RWPE2 (cell line): ENCODE results near the gene PLEKHG4.

Experiments
- ATAC-seq: fragments of 200-7000 bp; cut with Tn5 transposase; 3 replicates; pipeline ENCODE4 v1.9.1; 2021; ENCODE audit warnings: low read depth
- DNase-seq: peaks from one replicate; pipeline ENCODE4 v3.0.0-alpha.2; 2020; ENCODE audit warnings: low spot score
- H3K27ac ChIP-seq: fragments of 450-650 bp; 2 replicates; pipeline ENCODE4 v1.5.1; 2017; ENCODE audit warnings: mild to moderate bottlenecking; ENCODE audit not compliant: poor library complexity, severe bottlenecking
- H3K27me3 ChIP-seq: fragments of 250-450 bp; sonication (Bioruptor Pico); 2 replicates; pipeline ENCODE4 v1.5.1; 2021; ENCODE audit warnings: mild to moderate bottlenecking, moderate library complexity; ENCODE audit not compliant: insufficient read depth, poor library complexity, severe bottlenecking
- H3K36me3 ChIP-seq: fragments of 250-450 bp; sonication (Bioruptor Pico); 2 replicates; pipeline ENCODE4 v1.5.1; 2020; ENCODE audit warnings: low read depth, mild to moderate bottlenecking, moderate library complexity
- H3K4me1 ChIP-seq: fragments of 250-450 bp; sonication (Bioruptor Pico); 2 replicates; pipeline ENCODE4 v1.5.1; 2021; ENCODE audit warnings: mild to moderate bottlenecking, moderate library complexity; ENCODE audit not compliant: insufficient read depth, poor library complexity, severe bottlenecking
- H3K4me3 ChIP-seq: fragments of 250-450 bp; sonication (Bioruptor Pico); 2 replicates; pipeline ENCODE4 v1.5.1; 2021; ENCODE audit warnings: mild to moderate bottlenecking, moderate library complexity; ENCODE audit not compliant: severe bottlenecking
- H3K9me3 ChIP-seq: fragments of 250-450 bp; sonication (Bioruptor Pico); 2 replicates; pipeline ENCODE4 v1.5.1; 2021; ENCODE audit warnings: mild to moderate bottlenecking, moderate library complexity; ENCODE audit not compliant: severe bottlenecking
- CTCF ChIP-seq: fragments of 450-650 bp; IDR thresholded peaks from one replicate; pipeline ENCODE4 v1.5.1; 2017; ENCODE audit warnings: mild to moderate bottlenecking, moderate library complexity; ENCODE audit not compliant: poor library complexity, severe bottlenecking

PLEKHG4 gene

GRCh38 chr16:67256701-67257230 lies 22.6 kb upstream of the PLEKHG4 start:
- no peak for ATAC-seq
- H3K4me1 ChIP-seq = no peaks in the 10 kb centered on the region
- H3K4me3 ChIP-seq = no peak overlapping the region
- H3K27ac ChIP-seq = no peak overlapping the region
- H3K27me3 ChIP-seq = no peaks in the 10 kb centered on the region
- peak; percentile 54 for DNase-seq
- TF ChIP-seq CTCF = no peak
- no peaks in the 10 kb centered on the region for H3K9me3 ChIP-seq
- peaks cover 11% of the 10 kb centered on the region for H3K36me3 ChIP-seq

GRCh38 chr16:67257486-67258160 lies 21.7 kb upstream of the PLEKHG4 start:
- Histone ChIP-seq H3K4me3 (no peak overlapping the region), H3K4me1 (no peaks in the 10 kb centered on the region), H3K27me3 (no peaks in the 10 kb centered on the region), H3K27ac (no peak overlapping the region), H3K9me3 (no peaks in the 10 kb centered on the region), H3K36me3 (peaks cover 11% of the 10 kb centered on the region)
- no peak for TF ChIP-seq CTCF
- no peak for ATAC-seq
- peak; percentile 34 for DNase-seq

- H3K4me1 ChIP-seq = no peaks in the 10 kb centered on the region
- no peaks in the 10 kb centered on the region for H3K27me3 ChIP-seq
- H3K4me3 ChIP-seq = no peak overlapping the region
- H3K36me3 ChIP-seq = peaks cover 9% of the 10 kb centered on the region
- DNase-seq = peak; percentile 42
- ATAC-seq = no peak
- H3K27ac ChIP-seq = no peak overlapping the region
- H3K9me3 ChIP-seq = no peaks in the 10 kb centered on the region
- TF ChIP-seq CTCF = no peak
Measured at GRCh38 chr16:67258161-67258835, 21.0 kb upstream of the PLEKHG4 start.

GRCh38 chr16:67259705-67260104 lies 19.6 kb upstream of the PLEKHG4 start:
- no peak overlapping the region for H3K4me3 ChIP-seq
- H3K4me1 ChIP-seq = no peaks in the 10 kb centered on the region
- H3K36me3 ChIP-seq = no peaks in the 10 kb centered on the region; the same call in 1 of the 2 replicates
- peak; percentile 55 for DNase-seq
- no peak overlapping the region for H3K27ac ChIP-seq
- H3K27me3 ChIP-seq = no peaks in the 10 kb centered on the region
- no peak for ATAC-seq
- no peaks in the 10 kb centered on the region for H3K9me3 ChIP-seq
- no peak for TF ChIP-seq CTCF
